IMR-90 (cell line): ENCODE results near the gene VDR. TPM values are rescaled to one million over a fixed set of nuclear protein-coding genes. Genes with fewer than 3 reads are reported as not detected.

Source experiments
- CTCF ChIP-seq: conservative IDR thresholded peaks from 2 replicates; pipeline ENCODE4 v1.5.1; 2012; ENCODE audit warnings: mild to moderate bottlenecking, low read depth, low read length, improper control_type of control experiment
- polyA plus RNA-seq, 3 experiments: library from polyadenylated mRNA; depleted of rRNA; stranded (reverse); fragments of >200 nt; gene quantifications; 2 replicates each; pipeline ENCODE4 v1.2.3, GENCODE V29; 2012; ENCODE audit warnings: low replicate concordance in 1 of 3
- total RNA-seq: library from RNA; depleted of rRNA; stranded (reverse); fragments of >200 nt; gene quantifications from 2 replicates; pipeline ENCODE4 v1.2.3, GENCODE V29; 2012

Gene VDR
- total and polyA plus RNA-seq, 2 of the 4 experiments (the other 2 are of a cell fraction) = 5.4 to 8.5 TPM

DNA sequence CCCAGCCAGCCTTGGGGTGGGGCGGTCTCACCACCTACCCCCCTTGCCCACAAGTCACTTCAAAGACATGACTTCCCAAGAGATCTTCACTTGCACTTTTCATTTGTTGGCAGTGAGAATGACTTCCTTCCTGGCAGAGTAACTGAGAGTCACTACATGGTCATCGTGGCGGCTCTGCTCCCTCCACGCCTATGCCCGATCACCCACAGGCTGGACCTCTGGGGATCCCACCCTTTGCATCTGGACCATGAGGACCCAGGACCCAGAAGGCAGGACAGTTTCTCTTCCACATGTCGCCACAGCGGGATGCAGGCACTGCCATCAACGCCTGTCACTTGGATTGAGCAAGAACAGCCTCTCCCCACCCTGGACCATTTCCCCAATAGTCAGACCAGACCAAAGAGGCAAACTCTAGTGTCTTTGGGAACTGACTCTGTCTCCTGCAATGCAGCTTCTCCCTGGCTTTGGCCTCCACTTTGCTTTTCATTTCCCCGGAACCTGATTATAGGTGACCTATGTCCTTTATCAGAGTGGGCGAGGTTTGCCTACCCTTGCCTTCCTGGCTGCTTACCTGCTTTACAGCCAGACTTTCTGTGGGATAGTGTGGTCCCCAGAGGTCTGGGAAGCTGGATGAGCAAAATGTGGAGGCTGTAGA is 3.6 kb downstream of the VDR start (continued):
- no peak for TF ChIP-seq CTCF
